Measurements from ENCODE around the gene DEK.

DEK gene

DNA sequence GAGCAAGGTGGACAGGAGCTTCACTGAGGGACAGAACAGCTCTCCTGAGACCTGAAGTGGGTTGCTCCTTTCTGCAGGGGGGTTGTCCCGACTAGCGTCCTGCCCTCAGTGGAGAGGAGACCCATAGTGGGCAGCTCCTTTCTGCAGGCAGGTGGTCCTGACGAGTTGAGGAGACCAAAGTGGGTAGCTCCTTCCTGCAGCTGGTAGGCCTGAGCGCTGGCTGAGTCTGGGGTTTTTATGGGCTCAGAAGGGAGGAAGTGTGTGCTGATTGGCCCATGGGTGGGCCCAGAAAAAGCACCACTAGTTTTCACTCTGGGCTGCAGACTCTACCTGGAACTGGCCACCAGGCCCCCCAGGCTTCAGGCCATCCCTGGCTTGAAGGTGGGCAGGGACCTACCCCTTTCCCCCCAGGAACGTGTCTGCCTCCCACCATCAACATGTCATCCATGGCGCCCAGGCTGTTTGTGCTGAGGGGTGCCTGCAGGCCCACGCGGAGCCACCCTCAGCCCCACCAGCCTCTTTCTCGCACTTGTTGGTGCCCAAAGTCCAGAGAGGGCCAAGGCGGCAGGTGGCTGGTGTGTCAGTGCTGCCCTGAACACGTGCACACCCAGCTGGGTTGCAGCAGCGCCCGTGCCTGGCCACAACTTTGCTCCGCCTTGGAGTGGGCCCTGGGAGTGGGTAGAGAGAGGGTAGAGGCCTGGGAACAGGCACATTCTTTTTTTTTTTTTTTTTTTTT is 1.6 kb upstream of the DEK start:
- no peak for DNase-seq

DNA sequence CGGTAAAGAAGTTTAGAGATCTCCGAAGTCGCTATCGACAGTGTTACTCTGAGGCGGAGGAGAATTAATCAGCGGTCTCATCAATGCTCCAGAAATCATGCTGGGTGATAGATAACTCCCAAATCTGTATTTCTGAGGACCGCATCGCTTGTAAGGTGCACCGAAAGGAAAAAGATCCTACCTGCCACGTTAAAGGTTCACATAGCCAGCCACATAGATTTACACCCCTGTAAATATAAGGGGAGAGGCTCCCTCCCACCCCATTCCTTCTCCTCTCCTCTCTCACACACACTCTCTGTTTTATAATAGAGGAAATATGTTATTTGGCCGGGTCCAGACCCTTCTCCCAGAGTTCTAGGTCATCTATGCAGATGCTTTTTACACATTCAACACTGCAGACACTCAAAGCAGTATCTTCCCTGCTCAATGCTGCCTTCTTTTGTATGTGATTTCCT is 620 bp upstream of the DEK start:
- DNase-seq = no peak

DNA sequence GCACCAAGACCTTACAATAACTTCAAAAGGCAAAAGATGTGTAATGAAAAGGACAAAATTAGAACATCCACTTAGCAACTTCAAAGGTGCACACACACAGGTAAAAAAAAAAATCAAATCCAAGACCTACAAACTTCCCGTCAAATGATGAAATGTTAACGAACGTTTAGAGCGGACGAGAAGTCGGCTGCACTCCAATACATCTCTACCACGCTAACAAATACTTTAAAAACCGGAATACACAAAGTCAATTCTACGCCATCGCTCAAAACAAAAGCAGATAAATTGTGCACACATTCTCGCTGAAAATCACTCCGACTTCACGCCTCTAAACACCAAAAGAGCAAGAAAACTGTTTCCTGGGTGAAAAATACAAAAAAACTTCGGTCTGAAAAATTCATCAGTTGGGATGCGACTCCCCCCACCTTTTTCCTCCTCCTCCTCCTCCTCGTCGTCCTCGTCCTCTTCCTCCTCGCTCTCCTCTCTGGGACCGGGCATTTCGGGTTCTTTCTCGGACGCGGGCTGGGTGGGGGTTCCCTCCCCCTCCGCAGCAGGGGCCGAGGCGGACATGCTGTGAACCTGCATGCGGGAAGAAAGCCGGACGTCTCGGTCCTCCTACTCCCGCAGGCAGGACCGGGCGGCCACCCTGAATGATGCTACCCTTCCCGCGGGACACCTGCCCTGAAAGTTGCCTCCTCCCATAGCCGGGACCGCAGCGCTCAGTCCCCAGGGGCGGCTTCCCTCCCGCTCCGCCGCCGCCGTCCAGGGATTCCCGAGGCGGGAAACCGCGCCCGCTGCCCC is 712 bp downstream of the DEK start:
- DNase-seq = peak; percentile 29

DNA sequence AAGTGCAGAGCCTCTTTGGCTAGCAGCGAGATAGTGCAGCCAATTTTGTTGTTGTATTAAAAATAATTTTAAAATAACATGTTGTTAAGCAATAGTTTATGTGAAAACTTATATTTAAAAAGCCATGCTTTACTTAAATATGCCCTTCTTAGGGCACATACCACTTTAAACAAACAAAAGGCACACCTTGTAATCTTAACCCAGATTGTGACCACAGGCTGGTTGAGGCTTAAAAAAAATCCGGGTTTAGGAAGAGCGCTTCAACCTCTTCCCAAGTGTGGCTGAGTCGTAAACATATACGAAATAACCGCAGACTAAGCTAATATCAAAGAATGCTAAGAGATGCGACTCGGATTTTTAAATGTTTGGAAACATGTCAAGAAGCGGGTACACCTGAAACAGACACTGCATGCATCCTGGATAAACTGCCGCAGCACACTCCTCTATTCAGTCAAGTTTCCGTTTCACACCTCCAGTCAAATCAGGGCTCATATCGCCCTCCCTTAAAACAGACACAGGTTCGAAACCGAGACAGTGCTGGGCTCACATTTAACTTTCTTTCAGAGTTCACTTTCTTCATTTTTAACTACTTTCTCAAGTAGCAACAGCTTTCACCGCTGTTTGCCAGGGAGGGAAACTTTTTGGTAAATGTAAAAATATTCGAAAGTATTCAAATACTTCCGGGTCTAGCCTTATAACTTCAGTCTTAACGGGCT is 1.5 kb downstream of the DEK start:
- DNase-seq = peak; percentile 58

DNA sequence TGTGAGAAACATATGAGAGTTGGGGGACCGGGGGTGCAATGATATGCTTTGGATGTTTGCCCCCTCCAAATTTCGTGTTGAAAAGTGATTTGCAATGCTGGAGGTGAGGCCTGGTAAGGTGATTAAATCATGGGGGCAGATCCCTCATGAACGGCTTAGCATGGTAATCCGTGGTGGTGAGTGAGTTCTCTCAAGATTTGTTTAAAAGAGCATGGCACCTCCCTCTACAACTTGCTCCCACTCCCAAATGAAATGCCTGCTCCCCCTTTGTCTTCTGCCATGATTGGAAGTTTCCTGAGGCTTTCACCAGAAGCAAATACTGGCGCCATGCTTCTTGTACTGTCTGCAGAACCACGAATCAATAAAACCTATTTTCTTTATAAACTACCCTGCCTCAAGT is 2.5 kb downstream of the DEK start:
- no peak for DNase-seq

DNA sequence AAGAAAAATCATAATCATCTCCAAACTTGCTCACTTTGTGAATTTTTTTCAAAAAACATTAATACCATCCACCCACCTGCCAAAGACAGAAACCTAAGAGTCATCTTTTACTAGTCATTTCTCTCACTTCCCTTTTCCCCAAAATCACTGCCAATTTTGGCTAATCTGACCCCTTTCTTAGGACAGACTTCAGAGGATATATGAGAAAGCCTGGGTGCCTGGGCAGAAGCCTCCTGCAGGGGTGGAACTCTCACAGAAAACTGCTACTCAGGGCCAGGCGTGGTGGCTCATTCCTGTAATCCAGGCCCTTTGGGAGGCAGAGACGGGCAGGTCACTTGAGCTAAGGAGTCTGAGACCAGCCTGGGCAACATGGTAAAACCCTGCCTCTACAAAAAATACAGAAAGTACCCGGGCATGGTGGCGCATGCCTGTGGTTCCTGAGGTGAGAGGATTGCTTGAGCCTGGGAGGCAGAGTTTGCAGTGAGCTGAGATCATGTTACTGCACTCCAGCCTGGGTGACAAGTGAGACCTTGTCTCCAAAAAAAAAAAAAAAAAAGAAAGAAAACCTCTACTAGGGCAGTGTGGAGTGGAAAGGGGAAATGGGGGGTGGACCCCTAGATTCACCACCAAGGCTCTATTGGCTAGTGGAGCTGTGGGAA is 3.8 kb downstream of the DEK start:
- peak; percentile 93 for DNase-seq

DNA sequence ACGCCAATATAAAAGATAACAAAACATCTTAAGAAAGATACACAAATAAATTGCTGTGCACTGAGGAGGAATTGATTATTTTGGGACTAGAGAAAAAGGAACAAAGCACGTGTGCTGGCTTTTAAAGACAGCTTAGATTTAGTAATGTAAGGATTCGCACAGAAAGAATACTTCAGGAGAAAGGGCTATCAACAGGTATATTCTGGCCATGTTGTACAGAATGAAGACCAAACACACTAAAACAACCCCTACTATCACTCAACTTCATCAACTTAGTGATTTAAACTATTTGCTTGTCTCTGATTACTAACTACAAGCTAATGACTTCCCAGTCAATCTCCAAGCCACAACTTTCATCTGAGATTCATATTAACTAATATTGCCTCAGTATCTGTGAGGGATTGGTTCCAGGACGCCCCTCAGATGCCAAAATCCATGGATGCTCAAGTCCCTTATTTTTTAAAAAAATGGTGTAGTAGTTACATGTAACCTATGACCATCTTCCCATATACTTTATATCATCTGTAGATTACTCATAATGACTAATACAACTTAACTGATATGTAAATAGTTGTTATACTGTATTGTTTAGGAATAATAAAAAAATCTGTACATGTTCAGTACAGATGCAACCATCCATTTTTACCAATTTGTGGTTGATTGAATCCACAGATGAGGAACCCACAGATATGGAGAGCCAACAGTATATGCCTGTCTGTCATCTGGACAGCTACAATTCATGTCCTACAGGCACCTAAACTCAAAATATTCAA is 4.5 kb downstream of the DEK start:
- no peak for DNase-seq

DNA sequence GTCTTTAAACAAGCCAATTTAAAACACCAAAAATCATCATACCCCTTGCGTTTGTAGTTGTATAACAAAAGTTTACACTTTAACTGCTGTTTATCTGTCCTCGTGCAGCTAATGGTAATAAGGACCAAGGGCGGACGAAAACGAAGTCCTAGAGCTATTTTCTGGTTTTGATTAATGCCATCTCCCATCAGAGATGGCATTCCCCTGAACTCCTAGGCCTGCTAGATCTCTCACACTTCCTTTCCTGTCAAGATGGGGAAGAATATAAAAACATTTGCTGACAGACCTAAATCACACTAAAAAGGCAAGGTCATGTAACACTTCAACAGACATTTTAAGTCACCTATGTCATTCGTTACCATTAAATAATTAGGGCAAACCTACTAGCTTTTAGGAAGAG is 9.5 kb downstream of the DEK start:
- DNase-seq = no peak

DNA sequence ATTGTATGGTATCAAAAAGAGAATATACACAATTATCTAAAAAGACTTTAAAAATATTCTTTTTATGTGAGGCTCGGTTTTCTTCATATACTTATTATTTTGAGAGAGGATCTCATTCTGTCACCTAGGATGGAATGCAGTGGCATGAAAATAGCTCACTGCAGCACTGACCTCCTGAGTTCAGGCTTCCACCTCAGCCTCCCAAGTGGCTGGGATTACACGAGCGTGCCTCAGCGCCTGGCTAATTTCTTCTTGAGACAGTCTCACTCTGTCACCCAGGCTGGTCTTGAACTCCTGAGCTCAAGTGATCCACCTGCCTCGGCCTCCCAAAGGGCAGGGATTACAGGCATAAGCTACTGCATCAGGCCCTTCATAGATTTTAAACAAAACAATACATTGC is 10.7 kb downstream of the DEK start:
- DNase-seq = no peak

DNA sequence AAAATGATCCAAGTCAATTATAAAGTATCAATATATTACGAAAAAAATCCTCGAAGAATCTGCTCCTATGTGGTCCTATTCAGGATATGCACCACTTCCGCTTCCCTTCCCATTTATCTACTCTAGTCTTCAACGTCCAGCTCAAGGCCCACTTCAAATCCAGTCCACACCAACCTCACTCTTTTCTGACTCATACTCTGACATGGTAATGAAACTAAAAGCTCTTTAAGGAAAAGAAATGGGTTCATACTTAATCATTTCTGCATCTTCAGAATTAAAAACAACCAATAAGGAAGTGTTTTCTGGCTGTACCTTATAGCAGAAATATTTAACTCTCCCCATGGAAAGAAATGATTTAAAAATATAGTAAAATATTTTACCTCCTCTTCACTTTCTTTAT is 15.1 kb downstream of the DEK start:
- peak; percentile 52 for DNase-seq

DNA sequence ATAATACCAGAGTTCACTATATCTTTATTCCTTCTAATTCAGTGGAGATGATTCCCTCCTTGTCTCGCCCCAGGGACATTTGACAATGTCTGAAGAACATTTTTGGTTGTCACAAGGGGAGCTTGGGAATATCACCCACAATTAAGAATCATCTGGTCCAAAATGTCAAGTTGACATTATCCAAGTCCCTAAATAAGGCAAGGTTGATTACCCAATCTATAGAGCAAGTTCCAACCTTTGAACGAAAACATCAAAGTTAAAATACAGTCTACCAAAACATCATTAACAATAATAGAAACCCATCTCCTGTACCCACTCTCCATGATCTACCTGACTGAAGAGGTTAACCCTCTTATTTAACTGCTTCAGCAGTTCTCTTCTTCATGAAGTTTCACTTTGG is 15.6 kb downstream of the DEK start:
- DNase-seq = no peak

DNA sequence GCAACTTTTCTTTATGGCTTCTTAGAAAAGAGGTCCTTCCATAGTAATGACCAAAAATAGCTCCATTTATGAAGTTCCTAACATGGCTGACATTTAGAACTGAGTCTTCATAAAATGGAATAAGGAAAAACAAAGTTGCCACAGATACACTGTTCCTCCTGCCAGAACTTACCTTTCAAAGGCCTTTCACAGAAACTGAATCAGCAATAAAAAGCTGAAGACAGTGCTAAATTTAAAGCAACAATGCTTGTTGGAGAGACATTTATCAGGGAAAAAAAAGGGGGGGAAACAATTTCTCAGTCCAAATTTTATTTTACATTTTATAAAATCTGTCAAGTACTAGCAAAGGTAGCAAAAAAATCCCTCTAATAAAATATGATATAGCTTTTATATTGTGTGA is 17.3 kb downstream of the DEK start:
- no peak for DNase-seq

DNA sequence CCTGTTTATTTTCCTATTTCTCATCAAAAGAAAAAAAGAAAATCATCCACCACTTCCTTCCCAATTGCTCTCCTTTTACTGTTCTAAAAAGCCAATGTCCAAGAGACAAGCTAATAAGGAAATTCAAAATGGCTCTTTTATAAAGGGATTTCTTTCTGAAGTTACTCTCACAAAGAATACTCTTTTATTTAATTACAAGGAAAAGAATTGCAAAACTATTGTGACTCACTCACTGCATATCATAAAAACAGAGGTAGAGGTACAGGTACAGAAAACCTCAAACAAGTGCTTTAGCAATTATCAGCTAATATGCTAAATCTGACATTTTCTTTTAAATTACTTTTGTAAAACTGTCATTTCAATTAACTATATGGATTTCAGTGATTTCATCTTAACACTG is 18.1 kb downstream of the DEK start:
- DNase-seq = no peak

DNA sequence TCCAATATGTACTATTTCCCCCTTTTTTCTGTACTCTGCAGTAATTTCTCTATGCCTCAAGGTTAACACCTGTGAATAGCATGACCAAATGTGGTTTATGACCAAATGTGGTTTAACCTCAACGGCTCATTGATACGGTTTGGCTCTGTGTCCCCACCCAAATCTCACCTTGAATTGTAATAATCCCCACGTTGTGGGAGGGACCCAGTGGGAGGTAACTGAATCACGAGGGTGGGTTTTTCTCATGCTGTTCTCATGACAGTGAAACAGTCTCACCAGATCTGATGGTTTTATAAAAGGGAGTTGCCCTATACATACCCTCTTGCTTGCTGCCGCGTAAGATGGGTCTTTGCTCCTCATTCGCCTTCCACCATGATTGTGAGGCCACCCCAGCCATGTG is 18.7 kb downstream of the DEK start:
- no peak for DNase-seq

DNA sequence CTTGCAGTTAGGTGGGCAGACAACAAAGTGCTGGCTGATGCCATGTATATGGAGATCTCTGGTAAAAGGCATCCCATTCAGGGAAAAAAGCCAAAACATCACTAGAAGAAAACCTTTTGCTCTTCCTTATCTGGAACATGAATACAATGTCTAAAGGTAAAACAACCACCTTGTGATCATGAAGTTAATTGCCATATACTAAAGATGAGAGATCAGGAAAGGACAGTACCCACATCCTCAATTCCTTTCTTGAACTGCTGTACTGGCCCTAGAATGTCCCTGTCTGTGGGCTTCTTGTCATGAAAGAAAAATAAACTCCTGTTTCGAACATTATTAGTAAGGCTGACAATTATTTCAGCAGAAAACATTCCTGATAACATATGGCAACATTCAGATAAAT is 19.3 kb downstream of the DEK start:
- DNase-seq = no peak

DNA sequence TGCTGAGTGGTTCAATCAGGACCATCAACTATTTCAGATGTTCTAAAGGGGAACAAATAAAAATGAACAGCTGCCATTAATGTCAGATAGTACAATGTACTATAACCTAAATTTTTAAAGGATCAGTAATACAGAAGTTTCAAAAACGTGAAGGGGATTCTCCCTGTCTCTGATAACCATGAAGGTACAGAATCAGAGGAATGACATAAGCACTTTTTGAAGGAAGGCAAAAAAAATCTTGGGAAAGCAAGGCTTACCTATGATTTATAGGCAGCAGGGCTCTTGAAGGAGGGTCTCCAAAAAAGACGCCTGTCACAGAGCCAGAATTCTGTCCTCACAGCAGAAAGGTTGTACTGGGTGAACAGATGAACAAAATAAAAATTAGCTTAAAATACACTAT is 20.1 kb downstream of the DEK start:
- DNase-seq = no peak

DNA sequence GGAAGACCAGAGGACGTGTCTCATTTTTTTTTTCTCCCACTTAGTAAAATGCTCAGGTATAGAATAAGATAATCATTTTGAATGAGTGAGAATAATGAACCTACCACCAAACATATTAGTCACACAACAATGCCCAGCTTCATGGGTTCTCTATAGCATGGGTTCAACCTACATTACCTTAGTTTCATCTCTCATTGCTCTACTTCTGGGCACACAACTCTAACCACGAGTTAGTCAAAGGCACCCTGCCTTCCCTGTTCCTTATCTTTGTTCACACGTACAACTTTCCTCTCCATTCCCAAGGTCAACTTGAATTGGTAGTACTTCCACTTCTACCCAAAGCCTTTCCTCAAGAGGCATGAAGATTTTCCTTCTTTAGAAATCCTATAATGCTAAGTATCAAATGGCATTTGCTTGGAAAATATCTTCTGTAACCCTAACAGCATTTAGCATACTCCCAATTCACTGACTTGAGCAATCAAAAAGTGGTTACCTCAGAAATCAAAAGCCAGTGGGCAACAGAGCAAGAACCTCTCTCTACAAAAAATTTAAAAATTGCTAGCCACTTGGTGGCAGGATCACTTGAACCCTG is 20.9 kb downstream of the DEK start:
- no peak for DNase-seq

DNA sequence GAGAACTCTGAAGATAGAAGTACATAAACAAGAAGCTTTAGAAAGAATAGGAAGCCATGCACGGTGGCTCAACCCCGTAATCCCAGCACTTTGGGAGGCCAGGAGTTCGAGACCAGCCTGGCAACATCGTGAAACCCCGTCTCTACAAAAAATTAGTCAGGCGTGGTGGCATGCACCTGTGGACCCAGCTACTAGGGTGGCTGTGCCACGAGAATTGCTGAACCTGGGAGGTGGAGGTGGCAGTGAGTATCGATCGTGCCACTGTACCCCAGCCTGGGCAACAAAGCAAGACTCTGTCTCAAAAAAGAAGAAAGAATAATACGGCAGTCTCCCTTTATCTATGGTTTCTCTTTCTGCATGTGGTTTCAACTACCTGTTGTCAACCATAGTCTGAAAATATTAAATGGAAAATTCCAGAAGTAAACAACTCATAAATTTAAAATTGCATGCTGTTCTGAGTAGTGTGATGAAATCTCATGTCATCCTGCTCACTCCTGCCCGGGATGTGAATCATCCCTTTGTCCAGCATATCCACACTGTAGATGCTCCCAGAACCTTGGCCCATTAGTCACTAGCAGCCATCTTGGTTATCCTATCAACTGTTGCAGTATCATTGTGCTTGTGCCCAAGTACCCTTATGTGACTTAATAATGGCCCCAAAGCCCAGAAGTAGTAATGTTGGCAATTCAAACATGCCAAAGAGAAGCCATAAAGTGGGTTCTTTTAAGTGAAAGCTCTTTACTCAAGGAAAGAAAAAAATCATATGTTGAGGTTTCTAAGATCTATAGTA is 22.1 kb downstream of the DEK start:
- DNase-seq = peak; percentile 59

DNA sequence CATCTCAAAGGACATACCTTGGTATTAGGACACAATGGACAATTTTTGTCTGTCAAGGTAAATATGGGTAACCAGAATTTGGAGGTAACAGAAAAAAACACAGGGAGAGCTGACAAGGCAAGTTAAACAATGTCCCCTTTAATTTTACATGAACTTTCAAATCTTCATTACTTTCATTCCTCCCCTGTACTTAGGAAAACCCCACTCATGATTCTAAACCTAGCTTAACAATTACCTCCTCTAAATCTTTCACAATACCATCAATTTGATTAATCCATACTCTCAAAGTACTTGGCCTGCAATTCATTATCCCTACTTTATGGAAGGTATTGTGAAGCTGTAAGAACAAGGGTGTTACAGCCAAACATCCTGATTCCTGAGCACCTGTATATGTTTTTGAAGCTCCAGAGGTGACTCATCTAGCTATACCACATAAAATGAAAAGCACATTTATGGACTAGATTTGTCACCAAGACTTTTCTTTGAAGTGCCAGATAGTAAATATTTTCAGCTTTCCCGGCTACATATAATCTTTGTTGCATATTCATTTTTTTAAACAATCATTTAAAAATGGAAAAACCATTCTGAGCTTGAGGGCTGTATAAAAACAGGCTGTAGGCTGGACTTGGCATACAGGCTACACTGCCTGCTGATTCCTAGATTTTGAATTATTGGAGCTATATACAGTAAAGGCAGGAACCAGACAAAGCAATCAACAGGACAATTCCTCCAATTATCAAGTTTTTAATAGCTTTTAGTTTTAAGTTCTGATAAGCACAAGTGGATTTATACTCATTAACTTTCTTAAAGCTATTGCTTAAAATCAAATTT is 22.9 kb downstream of the DEK start:
- DNase-seq = no peak

DNA sequence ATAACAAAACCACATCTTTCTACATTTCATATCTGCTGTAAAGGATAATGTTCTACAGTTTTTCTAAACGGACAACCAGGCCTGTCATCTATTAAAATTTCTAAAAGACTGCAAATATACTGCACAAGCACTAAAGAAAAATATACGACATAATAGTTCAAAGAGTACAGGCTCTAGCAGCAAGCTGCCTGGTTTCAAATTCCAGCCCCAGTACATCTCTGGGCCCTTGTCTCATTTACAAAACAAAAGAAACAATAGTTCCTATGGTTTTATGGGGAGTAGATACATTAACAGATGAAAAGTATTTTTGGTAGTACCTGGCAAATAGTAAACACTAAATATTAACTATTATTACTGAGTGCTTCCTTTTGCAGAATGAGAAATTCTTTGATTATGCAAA is 24.1 kb downstream of the DEK start:
- no peak for DNase-seq

Measured in suppressor macrophage treated with lipopolysaccharide for 4 hours (primary cell).